CMK (cell line): ENCODE data around the gene SUCO.
"Not testable (repeated sequence)": the region's sequence is repeated elsewhere in the genome, so short reads cannot be mapped to it uniquely, and the experiment has no call there.

Source experiments
- DNase-seq: peaks from one replicate; pipeline ENCODE4 v3.0.0-alpha.2; 2010; ENCODE audit warnings: low read depth

Gene SUCO, protein sequence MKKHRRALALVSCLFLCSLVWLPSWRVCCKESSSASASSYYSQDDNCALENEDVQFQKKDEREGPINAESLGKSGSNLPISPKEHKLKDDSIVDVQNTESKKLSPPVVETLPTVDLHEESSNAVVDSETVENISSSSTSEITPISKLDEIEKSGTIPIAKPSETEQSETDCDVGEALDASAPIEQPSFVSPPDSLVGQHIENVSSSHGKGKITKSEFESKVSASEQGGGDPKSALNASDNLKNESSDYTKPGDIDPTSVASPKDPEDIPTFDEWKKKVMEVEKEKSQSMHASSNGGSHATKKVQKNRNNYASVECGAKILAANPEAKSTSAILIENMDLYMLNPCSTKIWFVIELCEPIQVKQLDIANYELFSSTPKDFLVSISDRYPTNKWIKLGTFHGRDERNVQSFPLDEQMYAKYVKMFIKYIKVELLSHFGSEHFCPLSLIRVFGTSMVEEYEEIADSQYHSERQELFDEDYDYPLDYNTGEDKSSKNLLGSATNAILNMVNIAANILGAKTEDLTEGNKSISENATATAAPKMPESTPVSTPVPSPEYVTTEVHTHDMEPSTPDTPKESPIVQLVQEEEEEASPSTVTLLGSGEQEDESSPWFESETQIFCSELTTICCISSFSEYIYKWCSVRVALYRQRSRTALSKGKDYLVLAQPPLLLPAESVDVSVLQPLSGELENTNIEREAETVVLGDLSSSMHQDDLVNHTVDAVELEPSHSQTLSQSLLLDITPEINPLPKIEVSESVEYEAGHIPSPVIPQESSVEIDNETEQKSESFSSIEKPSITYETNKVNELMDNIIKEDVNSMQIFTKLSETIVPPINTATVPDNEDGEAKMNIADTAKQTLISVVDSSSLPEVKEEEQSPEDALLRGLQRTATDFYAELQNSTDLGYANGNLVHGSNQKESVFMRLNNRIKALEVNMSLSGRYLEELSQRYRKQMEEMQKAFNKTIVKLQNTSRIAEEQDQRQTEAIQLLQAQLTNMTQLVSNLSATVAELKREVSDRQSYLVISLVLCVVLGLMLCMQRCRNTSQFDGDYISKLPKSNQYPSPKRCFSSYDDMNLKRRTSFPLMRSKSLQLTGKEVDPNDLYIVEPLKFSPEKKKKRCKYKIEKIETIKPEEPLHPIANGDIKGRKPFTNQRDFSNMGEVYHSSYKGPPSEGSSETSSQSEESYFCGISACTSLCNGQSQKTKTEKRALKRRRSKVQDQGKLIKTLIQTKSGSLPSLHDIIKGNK (N-terminal part only)

DNA sequence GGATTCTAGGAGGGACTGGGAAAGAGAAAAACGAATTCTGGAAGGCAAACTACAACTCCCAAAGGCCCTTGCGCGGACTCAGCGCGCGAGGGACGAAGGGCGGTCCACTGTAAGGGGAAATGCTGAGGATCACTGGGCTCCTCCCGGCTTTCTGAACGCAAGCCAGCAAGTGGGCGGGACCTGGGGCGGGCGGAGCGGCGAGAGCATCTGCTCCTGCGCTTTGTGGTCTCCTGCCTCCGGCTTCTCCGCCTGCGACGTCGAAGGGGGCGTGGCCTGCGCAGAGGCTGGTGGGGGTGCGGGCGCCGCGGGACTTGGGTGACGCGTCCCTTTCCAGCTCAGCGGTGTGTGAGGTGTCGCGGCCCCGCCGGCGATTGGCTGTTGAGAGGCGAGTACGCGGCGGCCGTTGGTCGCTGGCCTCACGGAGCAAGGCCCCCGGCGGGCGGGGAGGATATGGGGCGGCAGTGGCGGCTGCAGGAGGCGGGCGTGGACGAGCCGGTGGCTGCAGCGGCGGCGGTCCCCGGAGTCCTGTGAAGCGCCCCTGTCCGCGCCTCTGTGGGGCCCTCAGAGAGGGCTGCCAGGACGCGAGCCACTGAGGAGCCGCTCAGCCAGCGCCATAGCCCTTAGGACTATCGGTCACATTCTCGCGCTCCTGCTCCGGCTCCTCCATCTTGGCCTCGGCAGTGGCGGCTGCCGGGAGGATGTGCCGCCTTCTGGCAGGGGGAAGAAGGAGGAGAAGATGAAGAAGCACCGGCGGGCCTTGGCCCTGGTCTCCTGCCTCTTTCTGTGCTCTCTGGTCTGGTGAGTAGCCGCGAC, at the start of gene SUCO:
Gene SUCO (plus strand): TSS at position 451 of the 813 bp plus-strand sequence. CDS start 286 bp downstream, at position 737.
- peak; percentile 99 for DNase-seq

DNA sequence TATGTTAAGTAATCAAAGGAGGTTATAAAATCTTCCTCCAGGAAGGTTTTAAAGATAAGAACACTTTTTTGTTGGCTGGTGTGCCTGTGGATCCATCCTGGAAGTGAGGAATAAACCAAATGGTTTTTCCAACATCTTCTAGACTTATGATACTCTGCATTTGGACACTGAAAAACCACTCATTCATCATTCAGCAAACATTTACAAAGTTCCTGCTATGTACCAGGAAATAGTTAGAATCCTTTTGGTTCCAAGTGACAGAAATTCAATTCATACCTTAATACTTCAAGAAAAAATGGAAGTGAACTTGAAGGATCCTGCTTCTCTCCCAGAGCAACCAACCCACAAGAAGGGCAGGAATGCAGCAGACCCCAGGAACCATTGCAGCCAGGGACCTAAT, 49.5 kb upstream of the SUCO start:
- no peak for DNase-seq

DNA sequence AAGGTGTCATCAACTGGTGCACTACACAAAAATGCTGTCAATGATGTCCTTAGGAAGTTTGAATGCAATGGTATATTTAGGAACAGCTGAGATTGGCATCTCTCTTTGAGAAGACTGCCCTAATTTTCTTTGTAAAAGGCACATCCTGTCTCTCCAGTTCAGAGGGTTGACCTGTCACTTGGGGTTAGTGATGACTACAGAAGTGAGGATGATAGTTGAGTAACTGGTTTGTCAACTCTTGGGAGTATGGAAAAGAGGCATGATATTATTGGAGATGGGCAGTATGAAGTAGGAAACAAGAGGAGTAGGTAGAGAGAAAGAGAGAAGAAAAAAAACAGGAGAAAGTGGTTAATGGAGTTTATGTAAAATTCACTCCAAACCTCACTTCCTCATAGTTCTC, 48.7 kb upstream of the SUCO start:
- no peak for DNase-seq

DNA sequence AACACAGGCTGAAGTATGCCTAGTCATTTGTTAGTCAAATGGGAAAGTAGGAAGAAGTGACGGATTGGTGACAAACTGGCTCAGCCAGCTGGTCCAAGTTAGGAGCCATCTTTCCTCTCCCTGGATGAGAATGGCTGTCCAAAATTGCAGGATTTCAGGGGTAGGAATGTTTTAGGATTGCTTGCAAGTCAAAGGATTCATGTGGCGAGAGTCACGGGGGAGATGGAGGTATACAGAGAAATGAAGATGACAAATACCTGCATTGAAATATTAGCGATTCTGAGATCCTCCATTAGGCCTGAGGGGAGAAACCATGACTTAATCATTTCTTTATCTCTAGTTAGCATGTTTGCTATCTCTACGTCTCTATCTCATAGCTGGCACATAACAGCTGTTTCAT, 47.3 kb upstream of the SUCO start:
- no peak for DNase-seq

DNA sequence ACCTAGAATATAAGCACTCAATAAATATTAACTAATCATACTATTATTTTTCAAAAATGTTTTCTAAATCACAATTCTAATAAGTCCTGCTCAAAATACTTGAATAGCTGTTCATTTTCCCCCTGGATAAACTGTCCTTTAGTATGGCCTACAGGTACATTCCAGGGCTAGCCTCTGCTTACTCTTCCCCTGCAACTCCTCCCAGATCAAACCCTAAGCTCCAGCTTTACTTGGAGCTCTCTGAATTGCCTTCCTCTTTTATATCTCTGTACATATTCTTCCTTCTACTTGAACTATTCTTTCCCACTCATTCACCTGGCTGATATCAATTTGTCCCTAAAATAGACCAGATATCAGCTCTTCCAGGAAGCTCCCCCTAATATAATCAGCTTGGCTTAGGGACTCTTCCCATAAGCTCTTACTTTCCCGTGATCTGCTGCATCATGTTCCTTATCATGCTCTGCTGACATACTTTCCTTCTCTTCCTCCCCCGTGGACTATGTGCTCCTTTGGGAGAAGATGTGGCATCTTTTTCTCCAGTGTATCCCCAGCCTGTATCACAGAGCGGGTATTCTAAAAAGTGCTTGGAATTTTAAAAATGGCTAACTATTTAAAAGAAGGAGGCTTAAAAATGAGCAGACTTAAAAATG, 46.0 kb upstream of the SUCO start:
- no peak for DNase-seq

DNA sequence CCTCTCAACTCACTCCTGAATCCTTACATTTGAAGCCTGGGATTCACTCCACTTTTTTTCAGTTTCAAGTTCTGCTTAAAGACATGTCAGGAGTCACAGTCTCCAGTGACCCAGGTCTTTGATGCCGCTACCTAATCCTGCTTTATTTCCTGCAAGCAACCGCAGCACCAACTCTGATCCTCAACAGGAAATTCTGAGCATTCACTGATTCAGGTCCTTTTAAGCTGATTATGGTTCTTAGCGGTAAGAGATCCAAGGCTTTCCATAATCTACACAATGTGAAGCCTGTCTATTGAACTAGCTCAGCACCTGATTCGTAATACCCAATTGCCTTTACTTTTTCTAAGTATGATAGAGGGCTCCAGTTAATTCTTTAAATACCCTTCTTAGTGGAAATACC, 45.4 kb upstream of the SUCO start:
- DNase-seq: no peak

DNA sequence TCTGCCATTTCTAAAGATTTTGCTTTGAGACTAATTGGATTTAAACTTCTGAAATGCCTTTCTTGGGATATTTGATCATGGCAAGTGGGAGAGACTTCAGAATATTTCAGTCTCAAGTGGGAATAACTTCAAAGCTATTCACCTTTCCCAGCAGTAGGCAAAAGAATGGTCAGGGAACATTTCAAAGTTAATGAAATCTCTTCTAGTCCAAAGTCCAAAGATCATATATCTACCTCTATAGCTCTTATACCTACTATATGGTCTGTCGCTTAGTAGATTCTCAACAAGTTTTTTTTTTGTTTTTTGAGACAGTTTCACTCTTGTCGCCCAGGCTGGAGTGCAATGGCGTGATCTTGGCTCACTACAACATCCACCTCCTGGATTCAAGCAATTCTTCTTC, 44.6 kb upstream of the SUCO start:
- DNase-seq: no peak

DNA sequence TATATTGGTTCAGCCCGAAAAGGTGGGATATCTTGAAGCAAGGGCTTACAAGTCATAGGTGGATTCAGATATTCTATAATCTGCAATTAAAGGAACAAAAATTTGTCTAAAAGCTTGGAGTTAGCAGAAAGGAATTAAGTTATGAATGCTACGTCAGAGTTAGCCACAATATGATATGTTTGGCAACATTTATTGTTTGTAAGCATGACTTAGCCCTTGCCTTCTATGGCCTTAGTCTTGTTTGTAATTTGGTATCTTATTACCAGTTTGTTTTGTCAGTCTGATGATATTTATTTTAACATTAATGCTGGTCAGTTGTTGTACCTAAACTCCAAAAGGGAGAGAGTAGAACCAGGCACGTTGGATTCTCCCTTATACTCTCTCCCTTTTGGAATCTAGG, 43.1 kb upstream of the SUCO start:
- DNase-seq: no peak

DNA sequence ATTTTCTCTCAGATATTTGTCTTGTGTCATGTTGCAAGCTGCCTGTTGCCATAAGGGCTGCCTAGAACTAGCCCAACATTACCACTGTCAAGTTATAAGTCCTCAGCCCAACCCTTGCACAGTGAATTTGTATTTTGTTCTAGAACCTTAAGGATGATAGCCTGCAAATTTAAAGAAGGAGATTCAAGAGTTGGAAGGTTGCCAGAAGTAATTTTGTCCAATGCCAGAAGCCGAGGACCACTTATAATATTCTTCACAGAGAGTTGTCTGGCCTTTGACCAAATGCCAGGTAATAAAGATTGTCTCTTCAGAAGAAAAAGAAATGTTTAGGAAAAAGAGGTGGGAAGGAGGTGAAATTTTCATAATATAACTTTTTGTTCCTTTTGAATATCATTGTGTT, 40.5 kb upstream of the SUCO start:
- DNase-seq: no peak

DNA sequence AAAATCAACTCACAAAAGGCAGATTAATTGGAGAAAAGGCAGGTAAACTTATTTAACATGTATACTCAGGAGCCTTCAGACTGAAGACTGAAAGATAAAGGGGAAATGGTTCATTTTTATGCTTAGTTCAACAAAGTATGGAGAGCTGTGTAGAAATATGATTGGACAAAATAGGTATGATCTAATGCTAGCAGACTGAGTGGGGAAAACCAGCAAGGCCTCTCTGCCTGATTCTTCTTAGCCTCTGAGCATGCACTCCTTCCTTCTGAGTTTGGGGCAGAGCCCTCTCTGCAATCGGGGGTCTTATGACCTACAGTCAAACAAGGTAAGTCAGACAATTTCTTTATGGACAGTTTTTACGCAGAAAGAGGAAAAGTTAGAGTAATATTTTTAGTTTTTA, 38.8 kb upstream of the SUCO start:
- no peak for DNase-seq

DNA sequence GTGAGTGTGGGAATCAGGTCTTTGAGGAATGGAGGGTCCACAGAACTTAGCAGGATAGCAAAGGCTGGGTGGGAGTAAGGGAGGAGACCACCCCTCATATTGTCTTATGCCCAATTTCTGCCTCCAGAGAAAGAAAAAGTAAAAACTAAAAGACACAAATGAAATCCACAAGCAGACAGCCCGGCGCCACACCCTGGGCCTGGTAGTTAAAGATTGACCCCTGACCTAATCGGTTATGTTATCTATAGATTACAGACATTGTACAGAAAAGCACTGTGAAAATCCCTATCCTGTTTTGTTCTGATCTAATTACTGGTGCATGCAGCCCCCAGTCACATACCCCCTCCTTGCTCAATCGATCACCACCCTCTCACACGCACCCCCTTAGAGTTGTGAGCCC, 36.8 kb upstream of the SUCO start:
- DNase-seq: not testable (repeated sequence)

DNA sequence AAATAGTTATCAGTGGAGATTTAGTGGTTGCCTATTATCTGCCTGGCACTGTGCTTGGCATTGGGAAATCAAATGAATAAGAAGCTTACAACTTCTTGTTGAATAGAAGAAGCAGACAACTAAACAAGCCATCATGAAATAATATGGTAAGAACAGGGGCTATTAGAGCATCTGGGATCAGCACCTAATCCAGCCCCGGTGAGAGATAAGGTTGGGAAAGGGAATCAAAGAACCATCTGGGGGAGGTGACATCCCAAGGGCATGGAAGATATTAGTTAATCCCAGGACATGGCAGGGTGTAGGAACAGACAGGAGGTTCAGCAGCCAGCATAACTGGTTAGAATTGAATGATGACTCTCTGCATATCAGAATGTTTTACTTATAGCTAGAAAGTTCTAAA, 36.3 kb upstream of the SUCO start:
- no peak for DNase-seq

DNA sequence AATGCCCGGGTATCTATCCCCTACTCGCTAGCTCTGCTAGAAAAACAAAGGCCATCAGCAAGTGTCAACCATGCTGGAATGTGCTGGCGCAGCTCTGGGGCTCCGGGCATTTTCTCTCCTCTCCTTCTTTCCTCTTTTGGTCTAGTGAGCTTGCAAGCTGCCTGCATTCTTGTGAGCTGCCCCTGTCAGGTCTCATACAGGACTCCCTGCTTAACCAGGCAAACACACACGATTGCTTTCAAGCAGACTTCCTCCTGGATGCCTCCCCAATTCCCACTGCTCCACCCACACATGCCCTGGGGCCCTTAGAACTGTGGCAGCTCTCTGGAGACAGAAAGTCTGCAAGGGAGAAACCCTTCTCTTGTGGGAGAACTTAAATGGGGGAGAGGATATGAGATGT, 35.7 kb upstream of the SUCO start:
- no peak for DNase-seq

DNA sequence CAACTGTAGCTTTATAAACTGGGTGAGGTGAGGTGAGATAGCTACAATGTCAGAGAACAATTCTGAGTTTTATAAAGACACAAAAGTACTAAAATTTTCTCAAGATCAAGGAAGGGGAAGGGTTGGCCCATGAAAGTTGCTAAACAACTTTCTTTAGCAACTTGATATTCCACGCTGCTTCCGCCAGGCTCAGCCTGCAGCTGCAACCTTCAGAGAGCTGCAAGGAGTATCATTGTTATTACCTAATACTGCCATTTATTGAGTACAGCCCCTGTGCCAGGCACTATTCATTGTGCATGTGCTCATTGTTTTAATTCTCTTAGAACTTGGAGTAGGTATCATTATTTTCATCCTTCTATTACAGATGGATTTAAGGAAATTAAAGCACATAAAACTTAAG, 34.1 kb upstream of the SUCO start:
- DNase-seq: no peak

DNA sequence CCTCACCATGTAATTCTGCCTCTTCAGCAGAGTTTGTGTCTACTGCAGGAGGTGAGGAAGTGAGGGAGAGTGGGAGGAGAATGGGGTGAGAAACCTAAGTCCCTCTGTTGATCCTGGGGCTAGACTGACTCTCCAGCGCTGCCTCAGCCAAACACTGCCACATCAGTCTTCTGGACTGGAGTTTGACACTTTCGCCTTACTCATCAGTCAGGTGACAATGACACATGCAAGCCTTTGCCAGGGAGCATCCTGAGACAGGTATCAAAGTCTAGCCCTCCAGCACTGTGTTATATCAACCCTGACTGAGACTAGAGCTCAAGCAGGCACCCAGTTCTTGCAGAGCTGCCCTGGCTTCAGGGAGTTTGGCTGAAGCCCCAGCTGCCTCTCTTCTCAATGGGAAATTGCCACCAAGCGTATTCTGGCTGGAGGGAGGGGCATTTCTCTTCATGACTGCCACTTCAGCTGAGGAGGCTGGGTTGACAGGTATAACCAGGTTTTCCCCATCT, 33.3 kb upstream of the SUCO start:
- DNase-seq: no peak

DNA sequence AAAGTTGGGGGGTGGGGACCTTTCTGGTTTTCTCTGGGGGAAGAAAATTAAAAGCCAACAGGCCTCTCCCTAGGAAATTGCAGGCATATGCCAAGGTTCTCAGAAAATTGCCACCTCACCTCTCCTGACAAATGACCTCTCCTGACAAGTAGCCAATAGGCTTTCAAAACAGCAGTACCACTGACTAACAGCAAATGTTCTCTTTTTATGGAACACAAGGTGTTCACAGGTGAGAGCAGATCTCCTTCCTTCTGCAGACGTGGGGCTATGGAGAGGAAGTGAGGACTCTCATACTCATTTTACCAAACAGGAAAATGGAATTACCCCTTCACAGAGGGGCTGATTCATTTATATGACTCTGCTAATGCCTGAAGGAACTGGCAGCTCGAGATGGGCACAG, 32.7 kb upstream of the SUCO start:
- DNase-seq: no peak

DNA sequence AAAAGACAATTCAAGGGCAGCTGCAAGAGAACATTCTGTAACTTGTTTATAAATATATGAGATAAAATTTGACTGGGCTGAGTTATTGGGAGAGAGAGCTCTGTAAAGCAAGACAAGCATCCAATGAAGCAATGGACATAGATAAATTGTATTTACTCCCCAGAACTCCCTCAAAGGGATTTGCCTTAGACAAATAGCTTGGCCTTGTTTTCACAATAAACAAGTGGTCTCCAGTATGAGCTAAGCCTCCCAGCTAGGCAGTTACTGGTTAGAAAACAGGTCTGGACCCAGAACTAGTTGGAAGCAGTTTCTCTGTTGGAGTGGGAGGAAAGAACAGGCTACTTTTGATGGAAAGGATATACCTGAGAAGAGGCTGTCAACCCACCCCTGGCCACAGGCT, 25.2 kb upstream of the SUCO start:
- no peak for DNase-seq

DNA sequence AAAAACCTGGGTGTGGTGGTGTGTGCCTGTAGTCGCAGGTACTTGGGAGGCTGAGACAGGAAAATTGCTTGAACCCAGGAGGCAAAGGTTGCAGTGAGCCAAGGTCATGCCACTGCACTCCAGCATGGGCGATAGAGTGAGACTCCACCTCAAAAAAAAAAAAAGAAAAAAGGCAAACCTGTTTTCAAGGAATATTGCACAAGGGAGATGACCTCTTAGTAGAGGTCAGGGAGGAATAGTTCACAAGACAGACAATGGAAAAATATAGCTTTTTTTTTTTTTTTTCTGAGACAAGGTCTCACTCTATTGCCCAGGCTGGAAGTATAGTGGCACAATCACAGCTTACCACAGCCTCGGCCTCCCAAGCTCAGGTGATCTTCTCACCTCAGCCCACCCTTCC, 22.5 kb upstream of the SUCO start:
- no peak for DNase-seq

DNA sequence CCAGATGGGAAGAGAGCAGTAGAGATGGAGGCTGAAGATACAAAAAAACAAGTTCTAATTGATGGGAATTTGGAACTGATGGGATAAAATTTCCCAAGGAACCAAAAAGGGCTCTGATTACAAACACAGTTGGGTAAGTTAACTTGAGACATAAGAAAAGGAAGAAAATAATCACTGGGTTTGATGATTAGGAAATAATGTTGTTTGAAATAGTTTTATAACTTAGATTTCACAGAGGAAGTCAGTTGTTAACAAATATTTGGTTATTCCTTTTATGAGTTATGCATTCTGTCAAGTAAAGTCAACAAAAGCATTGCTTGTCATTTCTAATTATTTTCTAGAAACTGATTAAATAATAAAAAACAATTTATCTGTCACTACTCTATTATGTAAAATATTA, 20.4 kb upstream of the SUCO start:
- no peak for DNase-seq

DNA sequence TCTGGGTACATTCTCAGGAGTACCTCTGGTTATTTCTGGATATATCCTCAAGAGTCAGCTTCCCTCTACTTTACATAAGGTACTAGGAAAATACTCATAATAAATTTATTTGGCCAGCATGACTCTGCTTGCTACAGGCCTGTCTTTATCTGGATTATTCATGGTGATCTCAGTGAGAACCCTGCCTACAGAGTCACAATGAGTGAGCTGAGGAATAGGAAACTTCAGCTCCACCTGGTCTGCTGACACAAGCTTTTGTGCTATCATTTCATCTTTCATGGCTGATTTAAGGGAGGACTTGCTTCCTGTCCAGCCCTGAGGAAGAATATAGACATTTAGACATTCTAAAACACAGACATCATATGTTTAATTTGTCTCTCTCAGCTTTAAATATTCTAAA, 19.5 kb upstream of the SUCO start:
- DNase-seq: no peak

DNA sequence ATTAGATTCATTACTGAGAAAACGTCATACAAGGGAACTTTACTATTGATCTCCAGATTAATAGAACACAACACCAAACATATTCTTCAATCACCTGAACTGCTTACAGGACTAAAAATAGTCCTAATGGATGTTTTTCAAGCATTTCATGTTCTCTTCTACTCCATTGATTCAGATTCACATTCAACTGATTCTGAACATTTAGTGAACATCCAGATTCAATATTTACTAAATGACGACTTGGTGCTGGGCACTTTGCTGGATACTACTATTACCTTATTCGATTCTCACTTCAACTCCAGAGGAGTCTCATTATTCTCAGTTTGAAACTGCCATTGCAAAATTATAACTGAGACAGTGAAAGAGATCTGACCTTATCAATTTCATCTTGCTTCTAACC, 18.8 kb upstream of the SUCO start:
- no peak for DNase-seq
